PC-9 (cell line): Measurements from ENCODE around the gene KCNH4. TPM values are rescaled to one million over a fixed set of nuclear protein-coding genes. Genes with fewer than 3 reads are reported as not detected.

Experiments used
- BruUV-seq: library from RNA; stranded (reverse); fragments of 400-500 nt; replicated peaks from 2 replicates; lab custom pipeline; 2021; lab: Mats Ljungman, UMichigan
- CTCF ChIA-PET: fragments of 300-600 bp; sonication (Branson Sonifier 250); formaldehyde crosslinking; loops from one replicate; lab custom pipeline; 2022; ENCODE audit warnings: antibody characterized with exemption; lab: Charles Lee
- POLR2A ChIA-PET: fragments of 300-600 bp; sonication (Branson Sonifier 250); formaldehyde crosslinking; loops from one replicate; lab custom pipeline; 2022; ENCODE audit warnings: antibody characterized with exemption; ENCODE audit not compliant: unreplicated experiment; lab: Charles Lee
- DNase-seq, 2 experiments: peaks; one replicate each; pipeline versions ENCODE4 v3.0.0 to v3.0.0-alpha.2; 2015 to 2022; ENCODE audit warnings: mixed read lengths in 1 of 2
- H2AFZ ChIP-seq: fragments of 200-600 bp; sonication (generic); 2 replicates; pipeline ENCODE4 v1.8.1; 2017; ENCODE audit warnings: antibody characterized with exemption
- H3F3A ChIP-seq: fragments of 200-600 bp; sonication (generic); 2 replicates; pipeline ENCODE4 v1.8.1; 2017; ENCODE audit warnings: antibody characterized with exemption, mild to moderate bottlenecking, low read depth; ENCODE audit not compliant: insufficient read depth
- H3K27ac ChIP-seq: fragments of 200-600 bp; sonication (generic); 2 replicates; pipeline ENCODE4 v1.6.1; 2016; ENCODE audit warnings: mixed run types
- H3K27me3 ChIP-seq: fragments of 200-600 bp; sonication (generic); 2 replicates; pipeline ENCODE4 v1.6.1; 2016; ENCODE audit warnings: low read depth, mixed run types; ENCODE audit not compliant: insufficient read depth
- H3K36me3 ChIP-seq: fragments of 200-600 bp; sonication (generic); 2 replicates; pipeline ENCODE4 v1.6.1; 2016; ENCODE audit warnings: low read depth, mixed run types
- H3K4me1 ChIP-seq: fragments of 200-600 bp; sonication (generic); replicated peaks from 2 replicates; pipeline ENCODE4 v1.6.1; 2016; ENCODE audit warnings: mixed run types; ENCODE audit not compliant: insufficient read depth
- H3K4me2 ChIP-seq: fragments of 200-600 bp; sonication (generic); 2 replicates; pipeline ENCODE4 v1.6.1; 2017; ENCODE audit warnings: mixed run types
- H3K4me3 ChIP-seq: fragments of 200-600 bp; sonication (generic); 2 replicates; pipeline ENCODE4 v1.6.1; 2016; ENCODE audit warnings: mixed run types
- H3K79me2 ChIP-seq: fragments of 200-600 bp; sonication (generic); 2 replicates; pipeline ENCODE4 v1.6.1; 2017; ENCODE audit warnings: low read depth, mixed run types
- H3K9me2 ChIP-seq: fragments of 200-600 bp; sonication (generic); 2 replicates; pipeline ENCODE4 v1.8.1; 2017; ENCODE audit warnings: mild to moderate bottlenecking; ENCODE audit not compliant: insufficient read depth
- H3K9me3 ChIP-seq: fragments of 200-600 bp; sonication (generic); 2 replicates; pipeline ENCODE4 v1.8.1; 2016; ENCODE audit warnings: low read depth; ENCODE audit not compliant: insufficient read depth
- H4K20me1 ChIP-seq: fragments of 200-600 bp; sonication (generic); 2 replicates; pipeline ENCODE4 v1.8.1; 2017; ENCODE audit not compliant: insufficient read depth
- EZH2 ChIP-seq: fragments of 200-600 bp; sonication (generic); IDR thresholded peaks from 2 replicates; pipeline ENCODE4 v1.8.0; 2017; ENCODE audit warnings: antibody characterized with exemption, low read depth
- intact Hi-C: fragments of 100-400 bp; cut with micrococcal nuclease; formaldehyde crosslinking; loops from one replicate; pipeline ENCODE4 v1.10.0; 2022; ENCODE audit not compliant: unreplicated experiment
- total RNA-seq: library from RNA; stranded (reverse); gene quantifications from 2 replicates; pipeline ENCODE4 v1.2.3, GENCODE V29; 2021
- TF ChIP-seq, protein P1 (sequence below): fragments of 200-600 bp; sonication (generic); conservative IDR thresholded peaks from 2 replicates; pipeline ENCODE4 v1.6.1; 2017; ENCODE audit warnings: mixed run types, antibody characterized with exemption, mild to moderate bottlenecking, moderate library complexity

Gene KCNH4
- total RNA-seq, 1 experiment from 2014 or later = not detected

DNA sequence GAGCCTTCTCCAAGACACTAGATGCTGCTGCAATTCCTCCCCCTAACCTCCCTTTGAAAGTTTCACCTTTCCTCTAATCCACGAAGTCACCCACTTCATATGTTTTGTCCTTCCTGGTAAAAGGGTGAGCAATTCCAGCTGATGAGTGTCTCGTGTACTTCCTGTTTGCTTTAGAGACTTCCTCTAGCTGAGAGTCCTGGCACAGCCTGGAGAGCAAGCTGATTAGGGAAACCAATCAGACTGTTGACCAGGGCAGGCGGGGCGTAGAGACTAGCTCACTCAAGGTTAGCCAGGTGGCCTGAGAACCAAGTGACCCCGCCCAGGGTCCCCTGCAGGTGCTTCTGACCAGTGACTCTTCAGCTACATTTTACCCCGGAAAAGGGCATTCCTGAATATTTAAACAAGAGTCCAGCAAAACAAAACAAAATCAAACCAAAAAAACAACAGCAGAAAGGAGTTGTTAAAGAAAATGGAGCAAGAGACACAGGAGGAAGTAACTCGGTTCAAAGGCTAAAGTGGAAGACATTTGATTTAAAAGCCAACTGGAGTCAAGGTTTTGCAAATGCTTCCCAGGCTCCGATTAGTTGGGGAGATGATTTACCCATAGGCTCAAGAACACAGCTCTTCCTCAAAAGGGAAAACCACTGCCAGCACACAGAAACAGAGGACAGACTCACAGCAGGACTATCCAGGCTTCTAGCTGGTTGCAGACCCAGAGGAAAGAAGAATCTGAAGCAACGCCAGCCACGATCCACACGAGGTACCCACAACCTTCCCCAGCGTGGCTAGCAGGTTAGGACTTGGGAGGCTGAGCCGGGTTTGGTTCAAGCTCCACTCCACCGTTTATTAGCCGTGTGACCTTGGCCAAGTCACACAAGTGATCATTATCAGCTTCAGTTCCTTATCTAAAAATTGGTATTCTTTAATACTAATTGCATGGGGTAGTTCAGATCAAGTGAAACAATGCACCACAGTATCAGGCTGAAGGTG is 45.0 kb downstream of the KCNH4 start:
- TF ChIP-seq, protein P1, sequence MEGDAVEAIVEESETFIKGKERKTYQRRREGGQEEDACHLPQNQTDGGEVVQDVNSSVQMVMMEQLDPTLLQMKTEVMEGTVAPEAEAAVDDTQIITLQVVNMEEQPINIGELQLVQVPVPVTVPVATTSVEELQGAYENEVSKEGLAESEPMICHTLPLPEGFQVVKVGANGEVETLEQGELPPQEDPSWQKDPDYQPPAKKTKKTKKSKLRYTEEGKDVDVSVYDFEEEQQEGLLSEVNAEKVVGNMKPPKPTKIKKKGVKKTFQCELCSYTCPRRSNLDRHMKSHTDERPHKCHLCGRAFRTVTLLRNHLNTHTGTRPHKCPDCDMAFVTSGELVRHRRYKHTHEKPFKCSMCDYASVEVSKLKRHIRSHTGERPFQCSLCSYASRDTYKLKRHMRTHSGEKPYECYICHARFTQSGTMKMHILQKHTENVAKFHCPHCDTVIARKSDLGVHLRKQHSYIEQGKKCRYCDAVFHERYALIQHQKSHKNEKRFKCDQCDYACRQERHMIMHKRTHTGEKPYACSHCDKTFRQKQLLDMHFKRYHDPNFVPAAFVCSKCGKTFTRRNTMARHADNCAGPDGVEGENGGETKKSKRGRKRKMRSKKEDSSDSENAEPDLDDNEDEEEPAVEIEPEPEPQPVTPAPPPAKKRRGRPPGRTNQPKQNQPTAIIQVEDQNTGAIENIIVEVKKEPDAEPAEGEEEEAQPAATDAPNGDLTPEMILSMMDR = no peak
- no peak for TF ChIP-seq EZH2
- Histone ChIP-seq H3K79me2 (peaks cover 91% of the 10 kb centered on the region), H3K9me2 (no peaks in the 10 kb centered on the region), H3K27me3 (no peaks in the 10 kb centered on the region), H3K9me3 (no peaks in the 10 kb centered on the region), H3K4me1 (peaks cover 24% of the 10 kb centered on the region), H3K27ac (peak overlapping the region; percentile 78), H3K4me3 (no peak overlapping the region), H4K20me1 (peaks cover 35% of the 10 kb centered on the region), H3F3A (peaks cover 23% of the 10 kb centered on the region), H3K36me3 (0 out of 2 replicates have a peak, but pooled peaks cover 7% of the 10 kb centered on the region), H3K4me2 (peak overlapping the region; percentile 54), H2AFZ (no peak overlapping the region)
- intact Hi-C loops = no loop called here
- ChIA-PET POLR2A (interaction anchor here (0.8 kb wide), 1 partner anchor 19 kb away, joined by 21 read pairs; no protein-coding TSS in a partner anchor), CTCF (interaction anchor here (0.8 to 1.2 kb wide), 2 partner anchors 8 to 392 kb away, joined by 3 to 15 read pairs; no protein-coding TSS in a partner anchor)
- no TSS peak for BruUV-seq
- peak; percentile 74 to 95 for DNase-seq

DNA sequence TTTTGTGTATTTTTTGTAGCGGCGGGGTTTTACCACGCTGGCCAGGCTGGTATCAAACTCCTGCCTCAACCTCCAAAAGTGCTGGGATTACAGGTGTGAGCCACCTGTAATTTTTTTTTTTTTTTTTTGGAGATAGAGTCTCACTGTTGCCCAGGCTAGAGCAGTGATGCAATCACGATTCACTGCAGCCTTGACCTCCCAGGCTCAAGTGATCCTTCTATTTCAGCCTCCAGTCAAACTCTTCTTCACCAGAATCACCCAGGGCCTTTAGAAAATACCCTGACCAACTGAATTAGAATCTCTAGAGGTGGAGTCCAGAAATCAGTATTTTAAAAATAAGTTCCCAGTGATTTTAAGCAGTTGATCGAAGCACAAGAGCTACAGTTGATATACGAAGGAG is 45.8 kb downstream of the KCNH4 start:
- Histone ChIP-seq H3K27ac (peak overlapping the region; percentile 78), H3K36me3 (0 out of 2 replicates have a peak, but pooled peaks cover 7% of the 10 kb centered on the region), H3K9me2 (no peaks in the 10 kb centered on the region), H3K79me2 (peaks cover 90% of the 10 kb centered on the region), H3K4me2 (peak overlapping the region; percentile 54), H3K4me1 (peaks cover 24% of the 10 kb centered on the region), H3F3A (peaks cover 23% of the 10 kb centered on the region), H3K27me3 (no peaks in the 10 kb centered on the region), H4K20me1 (peaks cover 39% of the 10 kb centered on the region), H3K9me3 (no peaks in the 10 kb centered on the region), H2AFZ (no peak overlapping the region), H3K4me3 (no peak overlapping the region)
- CTCF ChIA-PET = interaction anchor here (1.2 kb wide), 1 partner anchor 392 kb away, joined by 3 read pairs; no protein-coding TSS in a partner anchor
- DNase-seq = no peak
- TF ChIP-seq, protein P1 = no peak
- no peak for TF ChIP-seq EZH2
- POLR2A ChIA-PET = interaction anchor here (0.6 to 0.8 kb wide), 2 partner anchors 20 to 152 kb away, joined by 9 to 21 read pairs; no protein-coding TSS in a partner anchor
- intact Hi-C loops = no loop called here
- BruUV-seq = no TSS peak

DNA sequence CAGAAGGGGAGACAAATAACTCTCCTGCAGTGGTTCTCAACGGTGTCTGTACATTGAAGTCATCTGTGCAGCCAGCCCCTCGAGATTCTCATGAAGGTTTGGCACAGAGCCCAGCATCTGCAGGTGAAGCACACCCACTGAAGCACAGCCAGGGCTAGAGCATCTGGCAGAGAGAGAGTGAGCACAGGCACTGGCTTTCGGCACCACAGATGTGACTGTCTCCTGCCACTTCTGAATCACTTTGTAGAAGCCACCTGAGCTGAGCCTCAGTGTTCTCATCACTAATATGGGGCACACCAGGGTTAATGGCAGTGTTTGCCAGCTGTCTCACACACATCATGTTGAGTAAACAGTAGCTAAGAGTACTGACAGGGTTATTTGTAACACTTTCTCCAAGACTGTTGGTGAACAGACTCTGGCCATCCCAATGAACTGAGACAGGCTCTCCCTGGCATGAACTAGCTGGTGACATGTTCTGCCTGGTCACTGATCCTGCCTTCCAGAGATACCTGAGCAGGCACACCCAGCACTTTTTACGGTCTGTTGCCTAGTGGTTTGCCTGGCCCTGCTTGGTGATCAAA is 47.4 kb downstream of the KCNH4 start:
- intact Hi-C loops = no loop called here
- TF ChIP-seq EZH2 = no peak
- TF ChIP-seq, protein P1 = no peak
- Histone ChIP-seq H3K27me3 (no peaks in the 10 kb centered on the region), H3K36me3 (0 out of 2 replicates have a peak, but pooled peaks cover 7% of the 10 kb centered on the region), H3K27ac (no peak overlapping the region), H3K9me3 (no peaks in the 10 kb centered on the region), H3K9me2 (no peaks in the 10 kb centered on the region), H3K79me2 (peaks cover 75% of the 10 kb centered on the region), H2AFZ (no peak overlapping the region), H3K4me1 (peaks cover 24% of the 10 kb centered on the region), H4K20me1 (peaks cover 33% of the 10 kb centered on the region), H3K4me3 (no peak overlapping the region), H3K4me2 (no peak overlapping the region), H3F3A (peaks cover 23% of the 10 kb centered on the region)
- ChIA-PET CTCF (no interaction called here), POLR2A (no interaction called here)
- no TSS peak for BruUV-seq
- DNase-seq = no peak
